ENCODE measurements around the gene BLVRB. TPM values are rescaled to one million over a fixed set of nuclear protein-coding genes. Genes with fewer than 3 reads are reported as not detected.

BLVRB gene
- total and polyA plus RNA-seq, 2 of the 8 experiments (the other 6 are each of a cell fraction or from before 2014, with no cell fraction given), result 28.7 to 182 TPM

- FAIRE-seq (no peak), DNase-seq (ENCODE audit: low read depth in 1 of 2, low spot score in 2 of 2) (no peak)
- Histone ChIP-seq H3K27me3 (replicated peaks in 1 of 4; ENCODE audit: control insufficient read depth in 3 of 4, extremely low read depth in 1 of 4, insufficient read depth in 3 of 4, low read length in 3 of 4) (no peaks in the 10 kb centered on the region; a peak in 1 of 7 replicates), H3K79me1 (ENCODE audit: low read depth, low read length) (no peaks in the 10 kb centered on the region), H3K4me3 (ENCODE audit: extremely low read depth in 1 of 4, insufficient read depth in 2 of 4, low read depth in 3 of 4, low read length in 4 of 4) (no peak overlapping the region), H3K4me2 (ENCODE audit: insufficient read depth in 1 of 2, low read depth in 2 of 2, low read length in 2 of 2) (no peak overlapping the region), H3K79me2 (ENCODE audit: control insufficient read depth in 1 of 2, insufficient read depth in 2 of 2, low read length in 2 of 2) (no peaks in the 10 kb centered on the region), H2BK120ac (replicated peaks; ENCODE audit: low read depth, low read length) (no peak overlapping the region), H3K23ac (ENCODE audit: insufficient read length) (no peak overlapping the region), H3K14ac (ENCODE audit: insufficient read length) (no peak overlapping the region), H3K56ac (replicated peaks; ENCODE audit: insufficient read length, low read depth, low read length) (no peak overlapping the region), H4K8ac (ENCODE audit: extremely low read depth, insufficient read depth, low read length) (no peak overlapping the region), H3K18ac (ENCODE audit: extremely low read depth, low read length) (no peak overlapping the region), H2BK15ac (ENCODE audit: low read length) (no peak overlapping the region), H4K20me1 (replicated peaks in 1 of 2; ENCODE audit: control insufficient read depth in 1 of 2, insufficient read depth in 2 of 2, low read length in 2 of 2) (peaks cover 0 to 1% of the 10 kb centered on the region in 2 experiments), H3K36me3 (ENCODE audit: control insufficient read depth in 2 of 4, insufficient read depth in 4 of 4, low read length in 3 of 4) (no peaks in the 10 kb centered on the region), H2BK5ac (ENCODE audit: low read depth, low read length) (no peak overlapping the region), H4K91ac (replicated peaks; ENCODE audit: insufficient read length, low read length) (no peak overlapping the region), H3K4me1 (replicated peaks in 1 of 4; ENCODE audit: control insufficient read depth in 3 of 4, insufficient read depth in 4 of 4, low read length in 3 of 4) (no peaks in the 10 kb centered on the region), H3K9me3 (ENCODE audit: insufficient read depth in 2 of 2, low read depth in 1 of 2, low read length in 1 of 2) (no peaks in the 10 kb centered on the region), H2BK12ac (ENCODE audit: low read depth, low read length) (no peak overlapping the region), H2AFZ (ENCODE audit: low read length) (no peak overlapping the region), H3K27ac (ENCODE audit: low read depth, low read length) (no peak overlapping the region), H3K4ac (replicated peaks; ENCODE audit: insufficient read length, low read depth, low read length) (no peak overlapping the region), H3K23me2 (ENCODE audit: low read depth, low read length) (no peaks in the 10 kb centered on the region), H4K5ac (ENCODE audit: insufficient read length, low read depth, low read length) (no peak overlapping the region), H2AK5ac (ENCODE audit: low read depth, low read length) (no peak overlapping the region), H2BK20ac (ENCODE audit: low read length) (no peak overlapping the region), H3K9ac (replicated peaks in 1 of 4; ENCODE audit: extremely low read depth in 1 of 4, low read depth in 3 of 4, low read length in 3 of 4) (no peak overlapping the region)
- TF ChIP-seq EP300 (IDR thresholded peaks at IDR 0.05; ENCODE audit: borderline replicate concordance in 1 of 2, low read depth in 2 of 2, low read length in 2 of 2) (no peak), TEAD4 (IDR thresholded peaks at IDR 0.05; ENCODE audit: low read depth, low read length) (no peak), CEBPB (IDR thresholded peaks at IDR 0.05; ENCODE audit: low read depth, low read length) (no peak), RNF2 (IDR thresholded peaks at IDR 0.05; ENCODE audit: borderline replicate concordance, low read depth, low read length, missing control alignments, poor library complexity, severe bottlenecking) (no peak), KDM5A (IDR thresholded peaks at IDR 0.05; ENCODE audit: low read length) (no peak), MAFK (IDR thresholded peaks at IDR 0.05; ENCODE audit: low read depth, low read length) (no peak), SIX5 (IDR thresholded peaks at IDR 0.05; ENCODE audit: low read depth, low read length) (no peak), RXRA (IDR thresholded peaks at IDR 0.05; ENCODE audit: insufficient read depth, low read depth, low read length) (no peak), SAP30 (IDR thresholded peaks at IDR 0.05; ENCODE audit: insufficient read depth, insufficient replicate concordance, low read length) (no peak)
- ChIA-PET CTCF (ENCODE audit: partially characterized antibody) (no interaction called here), POLR2A (ENCODE audit: partially characterized antibody) (interaction anchor here (3.9 kb wide), 1 partner anchor 15 kb away, joined by 15 read pairs; the partner anchor contains the start of gene SERTAD3)
- 93% methylated on average over 3 of the region's 3 CpGs; no CpG with 5 or more reads in 1 of the 2 experiments for WGBS, 2 experiments (ENCODE audit: extremely low coverage in 1 of 2, insufficient coverage in 1 of 2, insufficient read length in 1 of 2, insufficient replicate concordance in 2 of 2, low coverage in 1 of 2, low lambda C conversion rate in 2 of 2, missing lambda C conversion rate in 1 of 2)
These were observed 7.0 kb downstream of the BLVRB start for GRCh38 chr19:40458597-40458974.

Measured in H1 (cell line).